Right ventricle myocardium superior (tissue), 1 donor: ENCODE results near the gene LMTK2. TPM values are rescaled to one million over a fixed set of nuclear protein-coding genes. Genes with fewer than 3 reads are reported as not detected.
A peak's percentile ranks its signal among the peaks of the same experiment; 100 is the strongest.

Experiments used
- ATAC-seq: fragments of 200-7000 bp; cut with Tn5 transposase; one replicate; pipeline ENCODE4 v1.9.1; 2020; ENCODE audit warnings: mild to moderate bottlenecking; ENCODE audit not compliant: poor library complexity
- DNase-seq: peaks from one replicate; pipeline ENCODE4 v3.0.0-alpha.2; 2020
- intact Hi-C: fragments of 100-400 bp; cut with DNase I; formaldehyde crosslinking; loops from one replicate; pipeline ENCODE4 v1.11.2; 2022
- total RNA-seq: library from RNA; stranded (reverse); fragmentation: NEBNext Ultra II Directional; extraction: Animal tissue kit (Norgen Biotek cat#: 25700); gene quantifications from one replicate; pipeline ENCODE4 v1.2.1, GENCODE V29; 2021
- donor health status: DM: no; HTN: yes; CAD: no; lungs with severe emphysema.

LMTK2 gene
- total RNA-seq, 1 donor from 2014 or later = 20.3 TPM

GRCh38 chr7:98238076-98238475 lies 131.4 kb downstream of the LMTK2 start:
- intact Hi-C loops = no loop called here
- DNase-seq = no peak

GRCh38 chr7:98238976-98239375 lies 132.3 kb downstream of the LMTK2 start:
- DNase-seq (peak; percentile 20), ATAC-seq (no peak)
- intact Hi-C loops = no loop called here

More at GRCh38 chr7:98238076-98238475, 131.4 kb downstream of the LMTK2 start:
- ATAC-seq = no peak

GRCh38 chr7:98240961-98241673 lies 134.5 kb downstream of the LMTK2 start:
- no peak for DNase-seq
- ATAC-seq = peak; percentile 72
- intact Hi-C loops = loop anchor here (5.0 kb wide), 1 partner anchor 219 kb away; no protein-coding TSS in a partner anchor

- no peak for ATAC-seq
- intact Hi-C loops = loop anchor here (5.0 kb wide), 1 partner anchor 219 kb away; no protein-coding TSS in a partner anchor
- DNase-seq = no peak
Measured at GRCh38 chr7:98241674-98242241, 135.1 kb downstream of the LMTK2 start.

DNA sequence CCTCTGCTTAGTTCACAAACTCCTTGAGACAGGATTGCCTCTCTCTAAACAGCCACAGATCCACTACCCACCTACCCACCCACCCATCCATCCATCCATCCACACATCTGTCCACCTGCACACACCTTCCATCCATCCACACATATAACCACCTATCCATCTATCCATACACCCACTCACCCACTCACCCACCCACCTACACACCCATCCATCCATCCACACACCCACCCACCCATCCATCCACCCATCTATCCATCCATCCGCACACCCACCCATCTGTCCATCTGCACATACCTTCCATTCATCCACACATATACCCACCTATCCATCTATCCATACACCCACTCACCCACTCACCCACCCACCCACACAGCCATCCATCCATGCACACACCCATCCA lies 135.7 kb downstream of the LMTK2 start:
- intact Hi-C loops = loop anchor here (5.0 kb wide), 1 partner anchor 220 kb away; no protein-coding TSS in a partner anchor
- DNase-seq (no peak), ATAC-seq (no peak)

DNA sequence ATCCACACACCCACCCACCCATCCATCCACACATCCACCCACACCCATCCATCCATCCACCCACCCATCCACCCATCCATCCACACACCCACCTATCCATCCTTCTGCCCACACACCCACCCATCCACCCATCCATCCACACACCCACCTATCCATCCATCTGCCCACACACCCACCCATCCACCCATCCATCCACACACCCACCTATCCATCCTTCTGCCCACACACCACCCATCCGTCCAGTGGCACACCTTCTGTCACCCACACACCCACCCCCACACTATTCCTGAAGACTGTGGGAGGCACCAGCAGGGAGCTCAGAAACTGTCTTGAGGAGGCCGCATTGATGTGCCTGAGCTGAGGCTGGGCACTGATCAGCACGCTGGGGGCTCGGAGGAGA lies 136.3 kb downstream of the LMTK2 start:
- DNase-seq (no peak), ATAC-seq (no peak)
- intact Hi-C loops = loop anchor here (5.0 kb wide), 1 partner anchor 221 kb away; no protein-coding TSS in a partner anchor

- no peak for DNase-seq
- ATAC-seq = no peak
- intact Hi-C loops = loop anchor here (5.0 kb wide), 1 partner anchor 223 kb away; no protein-coding TSS in a partner anchor
Measured at GRCh38 chr7:98244871-98245270, 138.2 kb downstream of the LMTK2 start.

- intact Hi-C loops = no loop called here
- no peak for DNase-seq
- ATAC-seq = no peak
Measured at GRCh38 chr7:98248156-98248555, 141.5 kb downstream of the LMTK2 start.

DNA sequence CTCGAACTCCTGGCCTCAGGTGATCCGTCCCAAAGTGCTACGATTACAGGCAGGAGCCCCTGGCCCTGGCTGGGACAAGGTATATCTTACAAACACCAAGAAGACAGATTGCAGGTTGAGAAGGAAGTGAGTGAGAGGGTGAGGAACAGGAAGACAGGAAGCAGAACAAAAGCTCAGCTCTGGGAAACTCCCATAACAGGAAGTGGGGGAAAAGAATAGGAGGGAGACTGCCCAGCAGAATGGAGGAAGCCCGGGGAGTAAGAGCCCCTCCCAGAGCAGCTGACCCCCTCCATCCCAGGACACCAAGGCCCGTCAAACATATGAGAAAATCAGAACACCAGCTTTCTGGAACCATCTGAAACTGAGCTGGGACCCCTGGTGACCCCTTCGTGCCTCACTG lies 142.4 kb downstream of the LMTK2 start:
- DNase-seq (no peak), ATAC-seq (no peak)
- intact Hi-C loops = no loop called here

DNA sequence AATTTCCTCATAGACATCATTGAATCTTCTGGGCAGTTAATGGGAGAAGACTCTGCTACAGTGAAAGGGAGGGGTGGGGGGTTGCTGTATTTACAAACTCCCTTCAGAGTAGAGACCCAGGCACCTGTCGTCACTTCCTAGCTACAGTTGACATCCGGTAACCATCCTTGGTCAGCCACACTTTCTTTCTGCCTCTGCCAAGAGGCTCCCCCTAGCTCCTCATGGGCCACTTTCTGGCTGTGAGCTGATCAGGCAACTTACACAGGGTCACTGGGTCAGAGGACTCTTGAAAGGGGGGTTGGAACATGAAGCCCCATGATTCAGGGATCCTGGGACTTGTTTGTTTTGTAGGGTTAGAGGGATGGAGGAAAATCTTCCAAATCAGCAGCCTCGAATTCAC lies 144.1 kb downstream of the LMTK2 start:
- ATAC-seq (no peak), DNase-seq (no peak)
- intact Hi-C loops = no loop called here

DNA sequence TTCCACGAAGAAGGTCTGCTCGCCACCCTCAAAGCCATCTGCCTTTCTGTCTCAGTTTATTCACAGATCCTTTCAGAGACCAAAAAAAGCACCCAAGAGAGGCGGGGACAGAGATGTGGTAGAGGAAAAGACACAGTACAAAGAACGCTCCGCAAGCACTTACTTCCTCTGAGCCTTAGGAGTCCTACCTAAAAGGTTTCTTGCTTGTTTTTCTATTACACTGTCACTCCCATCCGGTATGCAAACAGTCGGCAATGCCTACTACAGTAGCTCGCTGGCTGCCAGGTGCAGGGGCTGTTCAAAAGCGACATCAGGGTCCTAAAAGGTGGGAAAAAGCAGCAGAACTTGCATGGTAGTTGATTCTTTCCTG lies 144.6 kb downstream of the LMTK2 start:
- ATAC-seq = no peak
- intact Hi-C loops = no loop called here
- DNase-seq = no peak

GRCh38 chr7:98251601-98252424 lies 145.2 kb downstream of the LMTK2 start, which contains the start of gene TECPR1:
TECPR1 (minus strand) TSS chr7:98252232; CDS start chr7:98246146, 6,086 bp downstream.
- ATAC-seq = peak; percentile 100
- intact Hi-C loops = no loop called here
- DNase-seq = peak; percentile 98

GRCh38 chr7:98252425-98253054 lies 145.9 kb downstream of the LMTK2 start:
- DNase-seq = no peak
- intact Hi-C loops = no loop called here
- ATAC-seq = no peak

DNA sequence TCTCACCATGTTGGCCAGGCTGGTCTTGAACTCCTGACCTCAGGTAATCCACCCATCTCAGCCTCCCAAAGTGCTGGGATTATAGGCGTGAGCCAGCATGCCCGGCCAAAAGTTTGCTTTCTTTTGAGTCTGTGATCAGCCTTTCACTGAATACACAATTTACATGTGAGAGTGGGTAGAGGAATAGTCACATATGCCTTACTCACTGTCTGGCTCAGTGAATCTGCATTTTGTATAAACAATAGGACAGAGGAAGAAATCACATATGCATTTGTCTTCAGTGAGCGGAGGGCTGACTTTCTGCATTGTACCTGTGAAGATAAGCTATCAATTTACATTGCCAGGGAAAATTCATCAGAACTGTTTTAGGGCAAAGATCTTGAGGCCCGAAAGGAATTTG lies 147.9 kb downstream of the LMTK2 start:
- no peak for DNase-seq
- intact Hi-C loops = no loop called here
- ATAC-seq = no peak

DNA sequence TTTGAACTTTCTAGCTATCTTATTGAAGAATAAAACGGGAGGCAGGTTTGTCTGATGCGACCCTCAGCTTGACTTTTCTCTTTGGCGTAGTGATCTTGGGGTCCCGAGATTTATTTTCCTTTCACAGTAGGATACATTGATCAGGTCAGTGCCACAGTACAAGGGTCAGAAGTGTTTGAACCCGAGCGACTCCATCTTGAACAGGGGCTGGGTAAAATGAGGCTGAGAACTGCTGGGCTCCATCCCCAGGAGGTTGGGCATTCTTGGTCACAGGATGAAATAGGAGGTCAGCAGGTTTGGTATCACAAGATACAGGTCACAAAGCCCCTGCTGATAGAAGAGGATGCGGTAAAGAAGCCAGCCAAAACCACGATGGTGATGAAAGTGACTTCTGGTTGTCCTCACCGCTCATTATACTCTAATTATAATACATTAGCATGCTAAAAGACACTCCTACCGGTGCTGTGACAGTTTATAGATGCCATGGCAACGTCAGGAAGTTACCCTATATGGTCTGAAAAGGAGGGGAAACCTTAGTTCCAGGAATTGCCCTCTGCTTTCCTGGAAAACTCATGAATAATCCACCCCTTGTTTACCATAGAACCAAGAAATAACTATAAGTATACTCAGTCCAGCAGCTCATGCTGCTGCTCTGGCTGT lies 148.4 kb downstream of the LMTK2 start:
- DNase-seq (no peak), ATAC-seq (no peak)
- intact Hi-C loops = no loop called here

GRCh38 chr7:98256431-98256830 lies 149.8 kb downstream of the LMTK2 start:
- no peak for ATAC-seq
- intact Hi-C loops = no loop called here

GRCh38 chr7:98257701-98258100 lies 151.0 kb downstream of the LMTK2 start:
- intact Hi-C loops = no loop called here
- ATAC-seq (no peak), DNase-seq (no peak)

More at GRCh38 chr7:98256431-98256830, 149.8 kb downstream of the LMTK2 start:
- DNase-seq = no peak
